ENCODE data around the gene RIPK3.

- TF ChIP-seq, protein P1, sequence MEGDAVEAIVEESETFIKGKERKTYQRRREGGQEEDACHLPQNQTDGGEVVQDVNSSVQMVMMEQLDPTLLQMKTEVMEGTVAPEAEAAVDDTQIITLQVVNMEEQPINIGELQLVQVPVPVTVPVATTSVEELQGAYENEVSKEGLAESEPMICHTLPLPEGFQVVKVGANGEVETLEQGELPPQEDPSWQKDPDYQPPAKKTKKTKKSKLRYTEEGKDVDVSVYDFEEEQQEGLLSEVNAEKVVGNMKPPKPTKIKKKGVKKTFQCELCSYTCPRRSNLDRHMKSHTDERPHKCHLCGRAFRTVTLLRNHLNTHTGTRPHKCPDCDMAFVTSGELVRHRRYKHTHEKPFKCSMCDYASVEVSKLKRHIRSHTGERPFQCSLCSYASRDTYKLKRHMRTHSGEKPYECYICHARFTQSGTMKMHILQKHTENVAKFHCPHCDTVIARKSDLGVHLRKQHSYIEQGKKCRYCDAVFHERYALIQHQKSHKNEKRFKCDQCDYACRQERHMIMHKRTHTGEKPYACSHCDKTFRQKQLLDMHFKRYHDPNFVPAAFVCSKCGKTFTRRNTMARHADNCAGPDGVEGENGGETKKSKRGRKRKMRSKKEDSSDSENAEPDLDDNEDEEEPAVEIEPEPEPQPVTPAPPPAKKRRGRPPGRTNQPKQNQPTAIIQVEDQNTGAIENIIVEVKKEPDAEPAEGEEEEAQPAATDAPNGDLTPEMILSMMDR (IDR thresholded peaks at IDR 0.05; ENCODE audit: insufficient read depth, low read depth, low read length), result no peak
- no peak for TF ChIP-seq EZH2 (IDR thresholded peaks at IDR 0.05; ENCODE audit: insufficient read depth, low read length)
These were observed 40.3 kb upstream of the RIPK3 start for GRCh38 chr14:24379907-24380730.

Data from astrocyte (in vitro differentiated cells and primary cell).